ENCODE measurements around the gene TESMIN.

The TESMIN gene

DNA sequence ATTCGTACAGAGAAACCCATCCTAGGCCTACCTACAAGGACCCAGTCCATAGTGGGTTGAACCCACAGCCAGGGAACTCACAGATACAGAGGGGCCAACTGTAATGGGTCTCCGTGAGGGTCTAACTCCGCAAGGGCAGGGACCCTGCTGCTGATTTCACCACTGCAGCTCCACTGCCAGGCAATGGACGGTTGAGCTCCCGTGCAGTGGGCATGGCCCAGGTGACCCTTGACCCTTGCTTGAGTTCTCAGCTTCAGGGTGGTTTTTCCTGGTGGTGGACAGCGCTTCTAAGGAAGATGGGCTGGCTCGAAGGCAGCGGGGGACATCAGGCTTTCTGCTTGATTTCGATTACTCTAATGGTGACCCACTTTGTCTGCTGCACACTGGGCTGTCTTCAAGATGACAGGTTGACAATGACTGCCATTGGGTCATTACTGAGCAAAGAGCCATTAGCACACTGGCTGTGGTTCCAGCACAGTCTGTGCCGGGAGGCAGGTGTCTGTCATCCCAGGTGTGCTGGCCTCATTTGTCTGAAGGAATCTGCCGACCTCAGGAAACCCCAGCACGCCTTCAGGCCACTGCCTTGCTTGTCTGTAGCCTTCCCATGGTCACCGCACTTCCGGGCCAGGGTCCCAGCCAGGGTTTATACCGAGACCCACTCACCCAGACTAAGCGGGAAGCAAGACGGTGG lies 70.6 kb downstream of the TESMIN start:
- no peak for DNase-seq

- DNase-seq, result no peak
These were observed 73.3 kb downstream of the TESMIN start for GRCh38 chr11:68678031-68678441.

- DNase-seq, result peak; percentile 91
These were observed 73.9 kb downstream of the TESMIN start for GRCh38 chr11:68677432-68677831.

- no peak for DNase-seq
These were observed 76.9 kb downstream of the TESMIN start for GRCh38 chr11:68674461-68674860.

DNA sequence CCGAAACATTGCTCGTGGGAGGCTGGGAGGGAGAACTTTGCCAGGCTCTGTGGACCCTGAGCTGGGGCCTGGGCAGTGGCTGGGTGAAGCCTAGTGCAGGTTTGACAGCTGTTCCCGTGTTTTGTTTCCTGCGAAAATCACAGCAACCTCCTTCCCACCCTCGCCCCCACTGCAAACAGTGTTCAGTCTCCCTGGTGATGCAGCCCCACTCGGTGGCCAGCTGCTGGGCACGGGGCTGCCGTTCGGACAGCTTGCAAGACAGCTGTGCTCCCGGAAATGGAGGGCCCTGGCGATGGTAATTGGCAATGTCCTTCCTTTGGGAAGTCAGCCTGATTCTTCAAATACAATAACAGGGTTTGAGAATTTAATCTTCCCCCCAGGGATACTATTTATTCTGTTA lies 77.3 kb downstream of the TESMIN start:
- no peak for DNase-seq

DNA sequence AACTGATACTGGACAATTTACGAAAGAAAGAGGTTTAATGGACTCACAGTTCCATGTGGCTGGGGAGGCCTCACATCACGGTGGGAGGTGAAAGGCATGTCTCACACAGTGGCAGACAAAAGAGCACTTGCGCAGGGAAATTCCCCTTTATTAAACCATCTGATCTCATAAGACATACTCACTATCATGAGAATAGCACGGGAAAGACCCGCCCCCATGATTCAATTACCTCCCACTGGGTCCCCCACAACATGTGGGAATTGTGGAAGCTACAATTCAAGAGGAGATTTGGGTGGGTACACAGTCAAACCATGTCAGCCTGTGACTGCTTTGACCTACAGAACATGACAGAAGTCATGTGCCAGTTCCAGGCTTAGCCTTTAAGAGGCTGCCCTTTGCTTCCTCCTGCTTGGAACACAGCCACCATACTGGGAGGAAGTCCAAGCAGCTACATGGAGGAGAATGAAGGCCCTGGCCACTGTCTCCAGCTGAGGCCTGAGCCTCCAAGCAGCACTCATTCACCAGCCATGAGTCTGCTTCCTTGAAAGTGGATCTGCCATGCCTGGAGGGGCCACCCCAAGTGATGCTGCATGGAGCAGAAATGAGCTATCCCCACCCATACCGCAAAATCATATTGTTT lies 77.9 kb downstream of the TESMIN start:
- DNase-seq, result no peak

- no peak for DNase-seq
These were observed 80.9 kb downstream of the TESMIN start for GRCh38 chr11:68670208-68670992.

DNA sequence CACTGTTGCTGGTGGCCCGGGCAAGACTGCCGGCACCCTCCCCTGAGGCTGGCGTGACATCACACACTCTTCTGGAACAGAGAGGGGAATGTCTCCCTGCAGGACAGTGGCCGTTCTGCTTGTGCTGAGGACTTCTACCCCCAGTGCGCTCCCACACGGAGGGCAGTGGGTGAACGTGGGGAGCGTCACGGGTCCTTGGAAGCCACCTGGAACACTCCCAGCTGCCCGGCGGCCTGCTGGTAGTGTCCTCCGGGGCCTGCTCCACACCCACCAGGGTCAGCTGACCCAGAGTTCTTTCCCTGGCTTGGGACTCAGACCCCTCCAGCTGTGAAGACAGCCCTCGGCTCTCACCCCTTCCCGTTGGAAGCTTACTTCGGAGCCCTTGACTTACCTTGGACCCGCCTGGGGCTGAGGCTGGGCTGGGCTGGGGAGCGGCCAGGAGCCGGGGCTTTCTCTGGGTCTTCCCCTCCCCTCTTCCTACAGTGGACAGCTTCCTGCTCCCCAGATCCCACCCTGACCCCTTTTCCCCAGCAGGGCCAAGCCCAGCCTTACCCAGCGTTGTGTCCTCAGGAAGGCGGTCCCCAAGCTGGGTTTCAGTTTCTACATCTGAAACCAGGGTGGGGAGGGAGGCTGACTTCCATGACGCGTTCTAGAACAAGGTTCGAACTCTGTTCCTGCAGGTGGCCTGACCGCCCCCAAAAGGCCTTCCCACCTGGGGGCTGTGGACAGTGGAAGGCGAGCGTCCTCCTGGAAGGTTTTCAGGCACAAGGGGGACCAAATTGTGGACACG lies 81.8 kb downstream of the TESMIN start:
- no peak for DNase-seq

DNA sequence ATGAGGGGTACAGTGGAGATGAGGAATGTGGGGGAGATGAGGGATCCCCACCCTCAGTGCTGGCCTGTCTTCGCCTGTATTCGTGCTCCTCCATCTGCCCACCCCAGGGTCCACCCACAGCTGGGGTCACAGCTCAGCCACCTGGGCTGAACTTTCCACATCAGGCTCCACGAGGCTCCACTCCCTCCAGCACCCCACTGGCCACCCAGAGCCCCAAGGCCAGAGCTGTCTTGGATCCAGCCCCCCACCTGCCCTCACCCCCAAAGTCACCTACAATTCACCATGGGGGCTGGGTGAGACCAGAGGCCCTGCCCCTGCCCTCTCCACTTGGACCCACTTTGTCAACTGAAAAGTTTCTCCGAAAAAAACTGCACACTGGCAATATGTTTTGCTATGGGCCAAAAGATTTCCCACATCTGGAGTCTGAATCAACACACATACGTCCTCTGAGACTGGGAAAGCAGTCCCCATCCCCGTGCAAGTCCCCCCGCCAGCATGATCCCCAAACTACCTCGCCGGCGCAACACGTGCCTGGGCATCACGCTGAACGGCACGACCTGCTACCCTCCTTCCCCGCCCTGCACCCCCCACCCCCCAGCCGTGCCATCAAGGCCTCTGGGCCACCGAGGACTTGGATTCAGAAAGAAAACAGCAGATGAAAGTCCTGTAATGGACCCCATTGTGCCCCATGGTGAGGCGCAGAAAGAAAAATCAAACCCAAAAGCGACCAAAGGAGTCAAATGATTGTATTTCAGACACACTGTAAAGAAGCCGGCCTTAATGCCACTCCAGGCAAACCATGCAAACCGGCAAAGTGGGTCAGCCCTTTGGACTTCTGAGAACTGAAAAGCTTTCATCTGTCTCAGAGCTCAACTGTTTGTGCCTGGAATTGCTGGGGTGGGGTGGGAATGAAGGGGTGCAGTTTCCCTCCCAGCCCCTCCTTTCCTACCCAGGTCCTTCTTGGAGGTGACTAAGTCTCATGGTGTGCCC lies 83.5 kb downstream of the TESMIN start:
- no peak for DNase-seq

DNA sequence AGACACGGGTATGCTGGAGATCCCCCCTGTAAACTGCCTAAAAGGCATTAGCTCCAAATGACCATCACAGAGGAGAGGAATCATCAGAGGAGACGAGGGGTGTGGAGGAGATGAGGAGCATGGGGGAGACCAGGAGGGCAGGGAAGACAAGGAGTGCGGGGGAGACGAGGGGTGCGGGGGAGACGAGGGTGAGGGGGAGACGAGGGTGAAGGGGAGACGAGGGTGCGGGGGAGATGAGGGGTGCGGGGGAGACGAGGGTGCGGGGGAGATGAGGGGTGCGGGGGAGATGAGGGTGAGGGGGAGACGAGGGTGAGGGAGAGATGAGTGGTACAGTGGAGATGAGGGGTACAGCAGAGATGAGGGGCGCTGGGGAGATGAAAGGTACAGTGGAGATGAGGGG lies 84.5 kb downstream of the TESMIN start:
- DNase-seq, result no peak

GRCh38 chr11:68665436-68665835 lies 85.9 kb downstream of the TESMIN start:
- DNase-seq, result no peak

DNA sequence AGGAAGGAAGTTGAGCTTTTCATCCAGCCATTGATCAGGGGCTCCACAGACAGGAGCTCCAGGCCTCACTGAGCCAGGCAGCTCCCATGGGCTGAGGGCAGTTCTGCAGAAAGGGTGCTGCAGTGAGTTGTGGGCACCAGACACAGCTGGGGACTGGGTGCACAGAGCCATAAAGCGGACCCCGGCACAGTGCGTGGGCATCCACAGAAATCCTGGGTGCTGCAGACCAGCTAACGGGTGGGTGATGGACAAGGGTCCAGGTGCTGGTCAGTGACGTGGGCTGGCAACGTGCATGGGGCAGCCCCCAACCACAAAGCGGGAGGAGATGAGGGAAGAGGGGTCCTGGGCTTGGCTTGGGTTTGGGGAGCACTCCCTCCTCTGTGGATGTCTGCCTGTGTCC lies 86.4 kb downstream of the TESMIN start:
- no peak for DNase-seq

- no peak for DNase-seq
These were observed 87.2 kb downstream of the TESMIN start for GRCh38 chr11:68664141-68664540.

DNA sequence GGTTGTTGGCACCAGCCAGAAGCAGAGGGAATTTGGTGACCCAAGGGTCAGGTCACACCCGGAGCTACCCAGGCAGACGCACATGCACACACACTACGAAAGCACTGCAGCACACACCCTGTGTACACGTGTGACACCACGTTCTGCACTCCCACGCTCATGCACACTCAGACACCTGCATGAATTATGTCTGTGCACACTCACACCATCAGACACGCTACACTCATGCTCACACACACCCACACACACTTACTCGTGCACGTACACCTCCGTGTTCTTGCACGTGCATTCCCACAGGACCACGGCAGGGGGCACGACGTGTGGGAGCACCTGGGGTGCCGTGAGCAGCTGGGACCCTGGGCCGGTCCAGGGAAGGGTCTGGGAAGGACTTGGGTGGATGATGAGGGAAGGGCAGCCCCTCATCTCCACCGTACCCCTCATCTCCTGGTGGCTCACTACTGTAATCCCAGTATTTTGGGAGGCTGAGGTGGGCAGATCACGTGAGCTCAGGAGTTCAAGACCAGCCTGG lies 87.8 kb downstream of the TESMIN start:
- DNase-seq, result no peak

GRCh38 chr11:68661697-68662603 lies 89.4 kb downstream of the TESMIN start:
- DNase-seq, result no peak

- DNase-seq, result no peak
These were observed 90.3 kb downstream of the TESMIN start for GRCh38 chr11:68661014-68661413.

DNA sequence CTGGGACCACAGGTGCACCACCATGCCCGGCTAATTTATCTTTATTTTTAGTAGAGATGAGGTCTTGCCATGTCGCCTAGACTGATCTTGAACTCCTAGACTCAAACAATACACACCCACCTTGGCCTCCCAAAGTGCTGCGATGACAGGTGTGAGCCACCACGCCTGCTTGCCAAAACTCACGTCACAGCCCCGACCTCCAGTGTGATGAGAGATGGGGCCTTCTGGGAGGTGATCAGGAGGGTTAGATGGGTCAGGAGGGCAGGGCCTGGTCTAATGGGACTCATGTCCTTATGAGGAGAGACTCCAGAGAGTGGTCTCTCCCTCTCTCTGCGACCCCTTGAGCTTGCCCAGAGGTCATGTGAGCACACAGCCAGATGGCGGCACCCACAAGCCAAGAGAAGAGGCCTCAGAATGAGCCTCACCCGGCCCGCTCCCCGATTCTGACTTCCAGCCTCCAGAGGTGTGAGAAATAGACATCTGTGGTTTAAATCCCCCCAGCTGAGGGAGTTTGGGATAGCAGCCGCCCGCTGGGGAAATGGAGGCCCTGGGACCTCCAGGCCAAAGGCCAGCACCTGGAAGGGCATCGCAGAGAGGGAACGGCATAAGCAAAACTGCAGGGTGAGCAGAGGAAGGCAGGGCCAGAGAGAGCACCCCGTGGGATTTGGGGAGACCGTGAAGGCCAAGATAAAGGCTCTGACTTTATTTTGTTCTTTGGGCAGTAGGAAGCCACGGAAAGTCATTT lies 91.1 kb downstream of the TESMIN start:
- DNase-seq, result no peak

GRCh38 chr11:68659158-68659921 lies 92.0 kb downstream of the TESMIN start:
- peak; percentile 96 for DNase-seq

- peak; percentile 44 for DNase-seq
These were observed 92.7 kb downstream of the TESMIN start for GRCh38 chr11:68658661-68659060.

Data from EL (cell line).